HCT116 (cell line): Measurements from ENCODE around the gene ASCC2. TPM values are rescaled to one million over a fixed set of nuclear protein-coding genes. Genes with fewer than 3 reads are reported as not detected.

Source experiments
- ATAC-seq: fragments of 200-7000 bp; cut with Tn5 transposase; 2 replicates; pipeline ENCODE4 v1.9.1; 2020; ENCODE audit warnings: mild to moderate bottlenecking, moderate library complexity
- BruUV-seq: library from RNA; stranded (reverse); fragments of 400-500 nt; replicated peaks from 2 replicates; lab custom pipeline; 2021; lab: Mats Ljungman, UMichigan
- CTCF ChIA-PET: fragments of 300-600 bp; sonication (Branson Sonifier 250); formaldehyde crosslinking; loops from one replicate; lab custom pipeline; 2021; ENCODE audit warnings: antibody characterized with exemption; lab: Charles Lee
- POLR2A ChIA-PET: fragments of 300-600, 350-600 bp; sonication (Branson Sonifier 250); formaldehyde crosslinking; loops from one replicate; lab custom pipeline; 2021; ENCODE audit warnings: antibody characterized with exemption; lab: Charles Lee
- RAD21 ChIA-PET, 2 experiments: fragments of 300-600 bp; sonication (Branson Sonifier 250); formaldehyde crosslinking; loops; one replicate each; lab custom pipeline; 2023; ENCODE audit warnings: low total read pairs in 2 of 2; ENCODE audit not compliant: uncharacterized antibody in 2 of 2, unreplicated experiment in 2 of 2, low non-redundant PET in 1 of 2; lab: Charles Lee
- DNase-seq: peaks from one replicate; pipeline ENCODE4 v3.0.0-alpha.2; 2010; ENCODE audit warnings: low read depth, low spot score
- H2AFZ ChIP-seq: fragments of 200-600 bp; shearing (Covaris generic), sonication (generic); 2 replicates; pipeline ENCODE4 v1.6.1; 2017; ENCODE audit warnings: low read depth, mixed run types, mixed read lengths, antibody characterized with exemption, low read length; ENCODE audit not compliant: poor library complexity, severe bottlenecking
- H3K27ac ChIP-seq: 2 replicates; pipeline ENCODE4 v1.5.1; 2012; ENCODE audit warnings: low read depth, low read length
- H3K27me3 ChIP-seq: fragments of 200-600 bp; sonication (generic); 2 replicates; pipeline ENCODE4 v1.6.1; 2016; ENCODE audit warnings: mixed run types, low read length, mixed read lengths; ENCODE audit not compliant: insufficient read depth
- H3K36me3 ChIP-seq, 2 experiments: fragments of 200-500 bp in 1 of 2; fragments of 200-600 bp in 1 of 2; sonication (Bioruptor generic) in 1 of 2; sonication (generic) in 1 of 2; 2 replicates each; pipeline versions ENCODE4 v1.5.1 to v1.6.1; 2014 to 2016; ENCODE audit warnings: low read length in 2 of 2, inconsistent platforms in 1 of 2, mixed read lengths in 1 of 2, mixed run types in 1 of 2; ENCODE audit not compliant: insufficient read depth in 2 of 2, control insufficient read depth in 1 of 2
- H3K4me1 ChIP-seq, 2 experiments: fragments of 200-600 bp in 1 of 2; sonication (generic) in 1 of 2; 2 replicates each; pipeline versions ENCODE4 v1.5.1 to v1.6.1; 2012 to 2017; ENCODE audit warnings: low read length in 2 of 2, inconsistent platforms in 1 of 2, mild to moderate bottlenecking in 1 of 2, mixed read lengths in 1 of 2, mixed run types in 1 of 2, moderate library complexity in 1 of 2; ENCODE audit not compliant: insufficient read depth in 2 of 2, control insufficient read depth in 1 of 2
- H3K4me2 ChIP-seq: fragments of 200-600 bp; sonication (generic); 2 replicates; pipeline ENCODE4 v1.6.1; 2017; ENCODE audit warnings: mixed run types, low read length, mixed read lengths
- H3K4me3 ChIP-seq, 2 experiments: fragments of 200-600 bp in 1 of 2; sonication (generic) in 1 of 2; replicated peaks in 1 of 2; 2 replicates each; pipeline ENCODE4 v1.5.1; 2011 to 2016; ENCODE audit warnings: low read length in 2 of 2, control low read depth in 1 of 2, low read depth in 1 of 2, mild to moderate bottlenecking in 1 of 2, mixed read lengths in 1 of 2, mixed run types in 1 of 2
- H3K79me2 ChIP-seq: fragments of 200-600 bp; sonication (generic); 2 replicates; pipeline ENCODE4 v1.6.1; 2017; ENCODE audit warnings: mild to moderate bottlenecking, mixed run types, low read length, moderate library complexity, mixed read lengths; ENCODE audit not compliant: insufficient read depth
- H3K9ac ChIP-seq: fragments of 200-600 bp; sonication (generic); 2 replicates; pipeline ENCODE4 v1.6.1; 2016; ENCODE audit warnings: low read length, mixed read lengths
- H3K9me2 ChIP-seq: fragments of 200-600 bp; sonication (generic), shearing (Covaris generic); 2 replicates; pipeline ENCODE4 v1.6.1; 2017; ENCODE audit warnings: mixed run types, mild to moderate bottlenecking, moderate library complexity; ENCODE audit not compliant: insufficient read depth
- H3K9me3 ChIP-seq, 2 experiments: fragments of 200-500 bp in 1 of 2; fragments of 200-600 bp in 1 of 2; sonication (Bioruptor generic) in 1 of 2; sonication (generic) in 1 of 2; 2 replicates each; pipeline ENCODE4 v1.6.1; 2014 to 2017; ENCODE audit warnings: low read length in 2 of 2, mixed read lengths in 2 of 2, inconsistent platforms in 1 of 2, low read depth in 1 of 2, mild to moderate bottlenecking in 1 of 2, mixed run types in 1 of 2, moderate library complexity in 1 of 2; ENCODE audit not compliant: control insufficient read depth in 1 of 2, insufficient read depth in 1 of 2
- H4K20me1 ChIP-seq: fragments of 200-600 bp; sonication (generic), shearing (Covaris generic); 2 replicates; pipeline ENCODE4 v1.6.1; 2017; ENCODE audit warnings: mixed run types, mild to moderate bottlenecking, moderate library complexity; ENCODE audit not compliant: insufficient read depth
- CBX3 ChIP-seq: IDR thresholded peaks from 2 replicates; pipeline ENCODE4 v1.6.1; 2012; ENCODE audit warnings: low read depth
- CEBPB ChIP-seq: IDR thresholded peaks from 2 replicates; pipeline ENCODE4 v1.6.1; 2012; ENCODE audit warnings: low read depth
- EGR1 ChIP-seq: IDR thresholded peaks from 2 replicates; pipeline ENCODE4 v1.6.1; 2012; ENCODE audit warnings: low read depth
- ELF1 ChIP-seq: IDR thresholded peaks from 2 replicates; pipeline ENCODE4 v1.6.1; 2012; ENCODE audit warnings: low read depth, borderline replicate concordance
- FOSL1 ChIP-seq: IDR thresholded peaks from 2 replicates; pipeline ENCODE4 v1.6.1; 2012; ENCODE audit warnings: low read depth
- JUND ChIP-seq: IDR thresholded peaks from 2 replicates; pipeline ENCODE4 v1.6.1; 2012
- POLR2AphosphoS5 ChIP-seq: IDR thresholded peaks from 2 replicates; pipeline ENCODE4 v1.6.1; 2011; ENCODE audit warnings: mild to moderate bottlenecking, low read depth, low read length, moderate library complexity
- RAD21 ChIP-seq: IDR thresholded peaks from 2 replicates; pipeline ENCODE4 v1.6.1; 2012; ENCODE audit warnings: low read depth, mild to moderate bottlenecking
- SIN3A ChIP-seq: IDR thresholded peaks from 2 replicates; pipeline ENCODE4 v1.6.1; 2012; ENCODE audit warnings: low read depth
- SP1 ChIP-seq: IDR thresholded peaks from 2 replicates; pipeline ENCODE4 v1.6.1; 2012; ENCODE audit warnings: low read depth
- SRF ChIP-seq: IDR thresholded peaks from 2 replicates; pipeline ENCODE4 v1.6.1; 2012; ENCODE audit warnings: low read depth
- TCF7L2 ChIP-seq: IDR thresholded peaks from 2 replicates; pipeline ENCODE4 v1.7.0; 2011; ENCODE audit warnings: borderline replicate concordance, inconsistent platforms; ENCODE audit not compliant: insufficient read depth, insufficient read length; ENCODE audit errors: extremely low read depth
- YY1 ChIP-seq: IDR thresholded peaks from 2 replicates; pipeline ENCODE4 v1.6.1; 2011; ENCODE audit warnings: low read length, low read depth, moderate library complexity, mild to moderate bottlenecking; ENCODE audit not compliant: insufficient replicate concordance; ENCODE audit errors: extremely low read depth
- ZFX ChIP-seq: fragments of 450-650 bp; IDR thresholded peaks from 2 replicates; pipeline ENCODE4 v1.6.1; 2017
- ZNF274 ChIP-seq: fragments of 200-500 bp; sonication (Bioruptor generic); IDR thresholded peaks from 2 replicates; pipeline ENCODE4 v1.6.1; 2014; ENCODE audit warnings: mild to moderate bottlenecking, low read depth, low read length, inconsistent platforms
- intact Hi-C: fragments of 100-400 bp; cut with micrococcal nuclease; formaldehyde crosslinking; loops from 2 replicates; pipeline ENCODE4 v1.10.0; 2022
- total RNA-seq: library from RNA; stranded (reverse); gene quantifications from one replicate; pipeline ENCODE4 v1.2.1, GENCODE V29; 2021; ENCODE audit not compliant: unreplicated experiment
- TF ChIP-seq, protein P1 (sequence below): IDR thresholded peaks from 2 replicates; pipeline ENCODE4 v1.6.1; 2012
- TF ChIP-seq, protein P2 (sequence below): IDR thresholded peaks from 2 replicates; pipeline ENCODE4 v1.6.1; 2012; ENCODE audit warnings: low read depth
- TF ChIP-seq, protein P3 (sequence below), 3 experiments: fragments of 200-600 bp in 1 of 3; sonication (generic) in 1 of 3; IDR thresholded peaks in 2 of 3; conservative IDR thresholded peaks in 1 of 3; 2 replicates each; pipeline ENCODE4 v1.5.1; 2012 to 2017; ENCODE audit warnings: low read depth in 2 of 3, low read length in 2 of 3, antibody characterized with exemption in 1 of 3, borderline replicate concordance in 1 of 3, control low read depth in 1 of 3, mild to moderate bottlenecking in 1 of 3, mixed read lengths in 1 of 3, mixed run types in 1 of 3, moderate library complexity in 1 of 3; ENCODE audit not compliant: insufficient read depth in 1 of 3
- TF ChIP-seq, protein P4 (sequence below): IDR thresholded peaks from 2 replicates; pipeline ENCODE4 v1.6.1; 2012
- TF ChIP-seq, protein P5 (sequence below): IDR thresholded peaks from 2 replicates; pipeline ENCODE4 v1.6.1; 2011; ENCODE audit warnings: mild to moderate bottlenecking, low read length, moderate library complexity; ENCODE audit not compliant: insufficient replicate concordance; ENCODE audit errors: extremely low read depth

ASCC2 gene
- total RNA-seq, 1 experiment from 2014 or later: 68.6 TPM

DNA sequence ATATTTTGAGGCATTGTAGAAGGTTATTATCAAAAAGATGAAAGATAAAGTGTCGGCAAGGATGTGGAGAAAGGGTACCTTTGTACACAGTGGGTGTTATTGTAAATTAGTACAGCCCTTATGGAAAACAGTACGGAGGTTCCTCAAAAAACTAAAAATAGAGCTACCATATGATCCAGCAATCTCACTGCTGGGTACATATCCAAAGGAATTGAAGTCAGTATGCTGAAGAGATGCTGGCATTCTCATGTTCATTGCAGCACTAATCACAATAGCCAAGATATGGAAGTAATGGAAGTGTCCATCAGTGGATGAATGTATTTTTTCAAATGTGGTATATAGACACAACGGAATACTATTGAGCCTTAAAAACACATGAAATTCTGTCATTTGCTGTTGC lies 29.8 kb upstream of the ASCC2 start:
- Histone ChIP-seq H3K4me3 (no peak overlapping the region), H3K79me2 (no peaks in the 10 kb centered on the region), H3K27me3 (no peaks in the 10 kb centered on the region), H3K9me3 (no peaks in the 10 kb centered on the region), H3K4me2 (no peak overlapping the region), H3K36me3 (no peaks in the 10 kb centered on the region), H3K27ac (no peak overlapping the region), H3K9me2 (no peaks in the 10 kb centered on the region), H4K20me1 (no peaks in the 10 kb centered on the region), H3K9ac (no peak overlapping the region), H3K4me1 (0 out of 4 replicates have a peak, but pooled peaks cover 0 to 3% of the 10 kb centered on the region in 2 experiments), H2AFZ (no peak overlapping the region)
- ATAC-seq (no peak), DNase-seq (no peak)
- ChIA-PET POLR2A (no interaction called here), RAD21 (no interaction called here), CTCF (no interaction called here)
- no peak for TF ChIP-seq JUND
- TF ChIP-seq SIN3A: no peak
- TF ChIP-seq ZFX: no peak
- no peak for TF ChIP-seq RAD21
- TF ChIP-seq EGR1: no peak
- TF ChIP-seq ZNF274: no peak
- TF ChIP-seq CEBPB: no peak
- TF ChIP-seq, protein P1, sequence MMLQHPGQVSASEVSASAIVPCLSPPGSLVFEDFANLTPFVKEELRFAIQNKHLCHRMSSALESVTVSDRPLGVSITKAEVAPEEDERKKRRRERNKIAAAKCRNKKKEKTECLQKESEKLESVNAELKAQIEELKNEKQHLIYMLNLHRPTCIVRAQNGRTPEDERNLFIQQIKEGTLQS: no peak
- no peak for TF ChIP-seq POLR2AphosphoS5
- TF ChIP-seq TCF7L2: no peak
- TF ChIP-seq SRF: no peak
- TF ChIP-seq YY1: no peak
- TF ChIP-seq, protein P2, sequence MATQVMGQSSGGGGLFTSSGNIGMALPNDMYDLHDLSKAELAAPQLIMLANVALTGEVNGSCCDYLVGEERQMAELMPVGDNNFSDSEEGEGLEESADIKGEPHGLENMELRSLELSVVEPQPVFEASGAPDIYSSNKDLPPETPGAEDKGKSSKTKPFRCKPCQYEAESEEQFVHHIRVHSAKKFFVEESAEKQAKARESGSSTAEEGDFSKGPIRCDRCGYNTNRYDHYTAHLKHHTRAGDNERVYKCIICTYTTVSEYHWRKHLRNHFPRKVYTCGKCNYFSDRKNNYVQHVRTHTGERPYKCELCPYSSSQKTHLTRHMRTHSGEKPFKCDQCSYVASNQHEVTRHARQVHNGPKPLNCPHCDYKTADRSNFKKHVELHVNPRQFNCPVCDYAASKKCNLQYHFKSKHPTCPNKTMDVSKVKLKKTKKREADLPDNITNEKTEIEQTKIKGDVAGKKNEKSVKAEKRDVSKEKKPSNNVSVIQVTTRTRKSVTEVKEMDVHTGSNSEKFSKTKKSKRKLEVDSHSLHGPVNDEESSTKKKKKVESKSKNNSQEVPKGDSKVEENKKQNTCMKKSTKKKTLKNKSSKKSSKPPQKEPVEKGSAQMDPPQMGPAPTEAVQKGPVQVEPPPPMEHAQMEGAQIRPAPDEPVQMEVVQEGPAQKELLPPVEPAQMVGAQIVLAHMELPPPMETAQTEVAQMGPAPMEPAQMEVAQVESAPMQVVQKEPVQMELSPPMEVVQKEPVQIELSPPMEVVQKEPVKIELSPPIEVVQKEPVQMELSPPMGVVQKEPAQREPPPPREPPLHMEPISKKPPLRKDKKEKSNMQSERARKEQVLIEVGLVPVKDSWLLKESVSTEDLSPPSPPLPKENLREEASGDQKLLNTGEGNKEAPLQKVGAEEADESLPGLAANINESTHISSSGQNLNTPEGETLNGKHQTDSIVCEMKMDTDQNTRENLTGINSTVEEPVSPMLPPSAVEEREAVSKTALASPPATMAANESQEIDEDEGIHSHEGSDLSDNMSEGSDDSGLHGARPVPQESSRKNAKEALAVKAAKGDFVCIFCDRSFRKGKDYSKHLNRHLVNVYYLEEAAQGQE: no peak
- TF ChIP-seq FOSL1: no peak
- TF ChIP-seq SP1: no peak
- no peak for TF ChIP-seq ELF1
- TF ChIP-seq CBX3: no peak
- TF ChIP-seq, protein P3, sequence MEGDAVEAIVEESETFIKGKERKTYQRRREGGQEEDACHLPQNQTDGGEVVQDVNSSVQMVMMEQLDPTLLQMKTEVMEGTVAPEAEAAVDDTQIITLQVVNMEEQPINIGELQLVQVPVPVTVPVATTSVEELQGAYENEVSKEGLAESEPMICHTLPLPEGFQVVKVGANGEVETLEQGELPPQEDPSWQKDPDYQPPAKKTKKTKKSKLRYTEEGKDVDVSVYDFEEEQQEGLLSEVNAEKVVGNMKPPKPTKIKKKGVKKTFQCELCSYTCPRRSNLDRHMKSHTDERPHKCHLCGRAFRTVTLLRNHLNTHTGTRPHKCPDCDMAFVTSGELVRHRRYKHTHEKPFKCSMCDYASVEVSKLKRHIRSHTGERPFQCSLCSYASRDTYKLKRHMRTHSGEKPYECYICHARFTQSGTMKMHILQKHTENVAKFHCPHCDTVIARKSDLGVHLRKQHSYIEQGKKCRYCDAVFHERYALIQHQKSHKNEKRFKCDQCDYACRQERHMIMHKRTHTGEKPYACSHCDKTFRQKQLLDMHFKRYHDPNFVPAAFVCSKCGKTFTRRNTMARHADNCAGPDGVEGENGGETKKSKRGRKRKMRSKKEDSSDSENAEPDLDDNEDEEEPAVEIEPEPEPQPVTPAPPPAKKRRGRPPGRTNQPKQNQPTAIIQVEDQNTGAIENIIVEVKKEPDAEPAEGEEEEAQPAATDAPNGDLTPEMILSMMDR (IDR thresholded peaks at IDR 0.05 in 2 of 3, conservative IDR thresholded peaks at IDR 0.05 in 1 of 3; ENCODE audit: borderline replicate concordance in 1 of 3, insufficient read depth in 1 of 3, low read depth in 2 of 3, low read length in 2 of 3): no peak
- TF ChIP-seq, protein P4, sequence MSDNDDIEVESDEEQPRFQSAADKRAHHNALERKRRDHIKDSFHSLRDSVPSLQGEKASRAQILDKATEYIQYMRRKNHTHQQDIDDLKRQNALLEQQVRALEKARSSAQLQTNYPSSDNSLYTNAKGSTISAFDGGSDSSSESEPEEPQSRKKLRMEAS: no peak
- TF ChIP-seq, protein P5, sequence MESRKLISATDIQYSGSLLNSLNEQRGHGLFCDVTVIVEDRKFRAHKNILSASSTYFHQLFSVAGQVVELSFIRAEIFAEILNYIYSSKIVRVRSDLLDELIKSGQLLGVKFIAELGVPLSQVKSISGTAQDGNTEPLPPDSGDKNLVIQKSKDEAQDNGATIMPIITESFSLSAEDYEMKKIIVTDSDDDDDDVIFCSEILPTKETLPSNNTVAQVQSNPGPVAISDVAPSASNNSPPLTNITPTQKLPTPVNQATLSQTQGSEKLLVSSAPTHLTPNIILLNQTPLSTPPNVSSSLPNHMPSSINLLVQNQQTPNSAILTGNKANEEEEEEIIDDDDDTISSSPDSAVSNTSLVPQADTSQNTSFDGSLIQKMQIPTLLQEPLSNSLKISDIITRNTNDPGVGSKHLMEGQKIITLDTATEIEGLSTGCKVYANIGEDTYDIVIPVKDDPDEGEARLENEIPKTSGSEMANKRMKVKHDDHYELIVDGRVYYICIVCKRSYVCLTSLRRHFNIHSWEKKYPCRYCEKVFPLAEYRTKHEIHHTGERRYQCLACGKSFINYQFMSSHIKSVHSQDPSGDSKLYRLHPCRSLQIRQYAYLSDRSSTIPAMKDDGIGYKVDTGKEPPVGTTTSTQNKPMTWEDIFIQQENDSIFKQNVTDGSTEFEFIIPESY: no peak
- BruUV-seq: no TSS peak
- intact Hi-C loops: no loop called here
